Type B pancreatic cell (in vitro differentiated cells): ENCODE results near the gene PARL. TPM values are rescaled to one million over a fixed set of nuclear protein-coding genes. Genes with fewer than 3 reads are reported as not detected.

ENCODE experiments used
- DNase-seq: peaks from one replicate; pipeline ENCODE4 v3.0.0; 2021; ENCODE audit warnings: mixed read lengths; ENCODE audit not compliant: unreplicated experiment; ENCODE audit errors: extremely low spot score
- H3K27ac Mint-ChIP-seq: 2 replicates; pipeline ENCODE4 v1.8.0; 2021; ENCODE audit warnings: mild to moderate bottlenecking, mixed read lengths
- H3K27me3 Mint-ChIP-seq: 2 replicates; pipeline ENCODE4 v1.8.0; 2021; ENCODE audit warnings: mixed read lengths
- H3K36me3 Mint-ChIP-seq: 2 replicates; pipeline ENCODE4 v1.8.0; 2021; ENCODE audit warnings: mixed read lengths
- H3K4me1 Mint-ChIP-seq: one replicate; pipeline ENCODE4 v1.8.0; 2021; ENCODE audit warnings: mixed read lengths; ENCODE audit not compliant: unreplicated experiment
- H3K4me3 Mint-ChIP-seq: 2 replicates; pipeline ENCODE4 v1.8.0; 2021; ENCODE audit warnings: mild to moderate bottlenecking, mixed read lengths
- H3K9me3 Mint-ChIP-seq: 2 replicates; pipeline ENCODE4 v1.8.0; 2021; ENCODE audit warnings: mixed read lengths
- CTCF ChIP-seq: fragments of 200-600 bp; sonication (generic); conservative IDR thresholded peaks from 2 replicates; pipeline ENCODE4 v1.5.0; 2021; ENCODE audit warnings: antibody characterized with exemption, mild to moderate bottlenecking
- total RNA-seq: library from RNA; stranded (reverse); gene quantifications from 2 replicates; pipeline ENCODE4 v1.2.1, GENCODE V29; 2021; ENCODE audit warnings: low replicate concordance

The PARL gene
- total RNA-seq, 1 donor from 2014 or later, result 53.1 TPM

GRCh38 chr3:183911087-183911486 is 26.4 kb upstream of the PARL start:
- Mint-ChIP-seq H3K9me3 (no peaks in the 10 kb centered on the region), H3K4me1 (no peaks in the 10 kb centered on the region), H3K36me3 (no peaks in the 10 kb centered on the region), H3K27me3 (peaks cover 7% of the 10 kb centered on the region), H3K4me3 (no peak overlapping the region), H3K27ac (no peak overlapping the region)
- no peak for TF ChIP-seq CTCF
- no peak for DNase-seq

- Mint-ChIP-seq H3K9me3 (no peaks in the 10 kb centered on the region), H3K27ac (no peak overlapping the region), H3K27me3 (peaks cover 7% of the 10 kb centered on the region), H3K4me1 (no peaks in the 10 kb centered on the region), H3K36me3 (no peaks in the 10 kb centered on the region), H3K4me3 (no peak overlapping the region)
- no peak for DNase-seq
- no peak for TF ChIP-seq CTCF
Measured at GRCh38 chr3:183909030-183909600, 24.4 kb upstream of the PARL start.

GRCh38 chr3:183907911-183908331 is 23.2 kb upstream of the PARL start:
- Mint-ChIP-seq H3K27ac (no peak overlapping the region), H3K9me3 (no peaks in the 10 kb centered on the region), H3K4me3 (no peak overlapping the region), H3K4me1 (no peaks in the 10 kb centered on the region), H3K27me3 (peaks cover 7% of the 10 kb centered on the region), H3K36me3 (no peaks in the 10 kb centered on the region)
- no peak for TF ChIP-seq CTCF
- DNase-seq, result no peak

GRCh38 chr3:183907176-183907575 is 22.5 kb upstream of the PARL start:
- H3K4me3 Mint-ChIP-seq, result no peak overlapping the region
- no peaks in the 10 kb centered on the region for H3K9me3 Mint-ChIP-seq
- TF ChIP-seq CTCF, result no peak
- DNase-seq, result no peak
- H3K27ac Mint-ChIP-seq, result no peak overlapping the region
- H3K27me3 Mint-ChIP-seq, result peaks cover 7% of the 10 kb centered on the region
- H3K36me3 Mint-ChIP-seq, result no peaks in the 10 kb centered on the region
- no peaks in the 10 kb centered on the region for H3K4me1 Mint-ChIP-seq

- Mint-ChIP-seq H3K27ac (no peak overlapping the region), H3K4me1 (no peaks in the 10 kb centered on the region), H3K9me3 (no peaks in the 10 kb centered on the region), H3K36me3 (no peaks in the 10 kb centered on the region), H3K4me3 (no peak overlapping the region), H3K27me3 (peaks cover 9% of the 10 kb centered on the region)
- no peak for DNase-seq
- TF ChIP-seq CTCF, result no peak
Measured at GRCh38 chr3:183906234-183906921, 21.7 kb upstream of the PARL start.
